NCI-H345 (cell line): ENCODE results near the gene COMT.
A peak's percentile ranks its signal among the peaks of the same experiment; 100 is the strongest.
"Not testable (repeated sequence)": the region's sequence is repeated elsewhere in the genome, so short reads cannot be mapped to it uniquely, and the experiment has no call there.

Experiments
- DNase-seq: peaks from one replicate; lab custom pipeline; 2025; lab: John Stamatoyannopoulos, UW

Gene COMT

DNA sequence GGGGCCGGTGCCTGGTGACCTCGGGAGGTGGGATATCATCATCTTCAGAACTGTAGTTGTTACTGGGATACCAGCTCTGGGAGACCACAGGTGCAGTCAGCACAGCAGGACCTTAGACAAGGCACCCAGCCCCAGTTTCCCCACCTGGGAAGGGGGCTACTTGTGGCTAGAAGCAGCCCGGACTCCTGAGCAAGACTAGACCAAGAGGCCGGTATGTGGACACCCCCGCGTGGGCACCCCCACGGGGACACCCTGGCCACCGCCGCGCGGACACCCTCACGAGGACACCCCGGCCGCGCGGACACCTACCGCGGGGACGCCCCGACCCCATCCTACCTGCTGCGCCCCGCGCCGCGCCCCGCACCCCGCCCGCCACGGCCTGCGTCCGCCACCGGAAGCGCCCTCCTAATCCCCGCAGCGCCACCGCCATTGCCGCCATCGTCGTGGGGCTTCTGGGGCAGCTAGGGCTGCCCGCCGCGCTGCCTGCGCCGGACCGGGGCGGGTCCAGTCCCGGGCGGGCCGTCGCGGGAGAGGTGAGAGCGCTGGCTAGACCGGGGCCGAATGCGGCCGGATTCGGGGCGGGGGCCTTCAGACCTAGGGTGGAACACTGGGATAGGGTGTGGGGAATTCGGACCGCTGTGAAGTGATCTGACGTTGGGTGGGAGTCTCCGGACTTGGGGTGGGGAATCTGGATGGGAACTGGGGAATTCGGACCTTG is at the start of gene COMT, which contains the start of gene TXNRD2:
Gene COMT, plus strand, starts transcription at position 408 of the 718 bp plus-strand sequence. CDS start 20,755 bp downstream, outside the sequence.
Gene TXNRD2, minus strand, starts transcription at position 454 of the 718 bp plus-strand sequence. Its CDS starts 15 bp downstream, at position 439.
- peak; percentile 54 for DNase-seq

DNA sequence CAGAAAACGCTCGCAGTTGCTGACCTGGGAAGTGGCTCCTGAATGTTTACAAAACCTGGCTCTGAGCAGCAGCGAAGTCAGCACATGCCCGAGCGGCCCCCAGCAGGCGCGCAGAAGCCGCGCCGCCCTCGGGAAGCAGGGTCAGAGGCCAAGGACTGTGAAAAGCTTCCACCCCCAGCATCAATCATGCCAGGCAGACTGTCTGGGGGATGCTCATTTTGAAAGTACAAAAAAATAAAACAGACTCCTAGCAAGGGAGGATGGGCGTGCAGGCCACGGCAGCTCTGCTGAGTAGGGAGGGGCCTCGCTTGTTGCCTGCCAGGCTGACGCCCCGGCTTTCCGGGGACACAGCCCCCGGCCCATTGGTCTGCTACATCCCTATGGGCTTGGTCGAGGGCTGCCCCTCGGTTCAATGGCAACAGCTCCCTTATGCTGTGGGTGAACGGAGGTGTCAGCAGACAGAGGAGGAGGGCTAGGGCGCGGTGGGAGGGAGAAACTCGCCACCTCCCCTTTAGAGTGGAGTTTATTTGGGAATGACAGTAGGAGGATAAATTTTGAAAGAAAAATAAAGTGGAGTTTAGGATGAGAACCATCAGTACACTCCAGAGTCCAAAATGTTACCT is 49.2 kb upstream of the COMT start:
- DNase-seq: no peak

DNA sequence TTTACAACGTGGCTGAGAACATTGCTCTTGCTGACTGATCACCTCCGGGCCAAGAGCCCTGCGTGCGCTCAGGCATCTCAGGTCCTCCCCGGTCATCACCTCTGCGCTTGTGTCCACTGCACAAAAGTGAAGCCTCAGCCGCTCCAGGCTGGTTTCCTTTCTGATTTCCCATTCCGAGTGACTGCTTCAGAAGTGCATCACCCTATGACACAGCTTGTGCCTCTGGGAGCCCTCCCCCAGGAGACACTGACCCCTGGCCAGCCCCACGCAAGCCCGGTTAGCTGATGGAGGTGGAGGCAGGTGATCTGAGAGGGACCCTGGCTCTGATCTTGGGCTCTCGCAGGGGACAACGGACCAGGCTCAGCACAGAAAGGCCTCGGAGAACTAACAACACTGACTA is 48.6 kb upstream of the COMT start:
- no peak for DNase-seq

DNA sequence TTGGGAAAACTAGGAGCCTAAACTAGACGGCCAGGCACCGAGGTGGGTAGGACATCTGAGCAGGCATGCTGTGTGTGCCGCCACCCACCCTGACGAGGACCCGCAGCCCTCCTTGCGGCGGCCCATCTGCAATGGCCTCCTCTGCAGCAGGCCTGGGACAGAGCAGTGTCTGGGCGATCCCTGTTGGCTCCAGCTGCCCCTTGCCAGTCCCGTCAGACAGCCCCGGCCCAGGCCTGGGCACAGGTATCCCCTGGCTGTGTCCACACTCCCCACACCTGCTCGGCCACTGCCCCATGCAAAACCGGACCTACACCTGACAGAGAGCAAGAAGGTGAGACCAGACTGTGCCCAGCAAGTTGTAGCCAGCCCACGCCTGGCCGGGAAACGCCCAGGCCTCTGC is 48.2 kb upstream of the COMT start:
- DNase-seq: no peak

DNA sequence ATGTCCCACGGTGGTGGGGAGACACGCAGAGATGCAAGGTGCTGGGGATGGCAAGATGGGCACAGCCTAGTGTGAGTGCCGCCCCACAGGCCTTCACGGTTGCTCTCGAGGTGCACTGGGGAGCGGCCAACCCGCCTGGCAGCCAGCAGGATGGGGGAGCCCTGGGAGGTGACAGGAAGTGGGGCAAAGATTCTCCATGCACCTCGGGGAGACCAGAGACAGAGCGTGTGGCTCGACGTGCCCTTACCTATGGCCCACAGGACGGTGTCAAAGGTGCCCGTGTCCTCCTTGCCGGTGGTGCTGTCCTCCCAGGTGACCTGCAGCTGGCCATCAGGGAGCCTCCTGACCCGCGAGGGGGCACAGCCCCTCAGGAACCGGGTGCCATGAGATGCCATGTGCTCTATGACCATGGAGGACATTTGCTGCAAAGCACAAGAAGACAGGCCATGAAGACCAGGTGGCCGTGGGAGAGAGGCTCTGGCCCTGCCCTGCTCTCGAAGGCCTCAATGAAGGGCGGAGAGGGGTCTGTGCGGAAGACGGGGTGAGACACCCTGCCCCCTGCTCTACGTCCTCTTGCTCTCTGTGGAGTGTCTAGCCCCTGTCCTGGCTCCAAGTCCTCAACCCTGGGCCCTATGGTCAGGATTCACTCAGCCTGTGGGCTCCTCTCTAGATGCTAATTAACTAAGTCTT is 46.3 kb upstream of the COMT start:
- no peak for DNase-seq

DNA sequence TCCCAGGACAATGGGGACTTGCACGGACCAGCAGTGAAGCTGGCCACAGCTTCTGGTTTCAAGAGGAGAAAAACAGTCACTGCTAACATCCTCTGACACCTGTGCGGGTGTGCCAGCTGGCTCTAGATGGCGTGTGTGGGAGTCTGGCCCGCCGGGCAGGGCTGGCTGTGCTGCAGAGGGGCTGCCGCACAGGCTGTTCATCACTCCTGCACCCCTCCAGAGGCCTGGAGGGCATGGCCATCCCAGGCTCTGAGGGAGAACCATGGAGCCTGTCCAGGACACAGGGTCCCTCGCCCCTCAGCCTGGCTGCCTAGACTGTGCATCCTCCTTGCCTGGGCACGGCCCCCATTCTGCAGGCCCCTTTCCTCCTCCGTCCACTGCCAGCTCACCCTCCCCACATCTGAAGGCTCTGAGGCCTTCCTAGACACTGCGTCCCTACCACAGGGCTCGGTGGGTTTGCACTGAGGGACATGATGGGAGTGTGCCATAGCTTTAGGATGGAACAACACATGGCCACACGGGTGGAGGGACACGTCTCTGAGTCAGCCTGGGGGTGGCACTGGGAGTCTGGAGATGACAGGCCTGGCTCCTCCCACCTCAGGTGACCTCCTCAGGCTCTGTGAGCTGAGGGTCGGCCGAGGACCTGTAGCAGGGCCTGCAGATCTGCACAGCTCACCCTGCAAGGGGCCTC is 44.8 kb upstream of the COMT start:
- DNase-seq: no peak

DNA sequence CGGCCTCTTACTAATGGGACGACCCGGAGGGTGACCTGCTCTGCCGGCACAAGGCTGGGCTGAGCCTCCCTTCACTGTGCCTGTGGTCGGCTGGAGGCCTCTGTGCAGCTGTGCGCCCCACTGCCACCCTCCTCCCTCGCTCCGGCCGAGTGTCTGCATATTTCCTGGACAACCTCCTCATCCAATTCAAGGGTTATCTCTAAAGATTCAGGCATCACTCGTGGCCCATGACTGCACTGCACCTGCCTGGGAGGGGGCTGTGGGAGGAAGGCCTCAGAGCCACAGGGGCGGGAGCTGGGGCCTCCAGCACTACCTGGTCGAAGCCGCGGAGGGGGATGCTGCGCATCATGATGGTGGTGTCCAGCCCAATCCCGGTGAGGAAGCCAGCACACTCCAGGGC is 43.8 kb upstream of the COMT start:
- no peak for DNase-seq

DNA sequence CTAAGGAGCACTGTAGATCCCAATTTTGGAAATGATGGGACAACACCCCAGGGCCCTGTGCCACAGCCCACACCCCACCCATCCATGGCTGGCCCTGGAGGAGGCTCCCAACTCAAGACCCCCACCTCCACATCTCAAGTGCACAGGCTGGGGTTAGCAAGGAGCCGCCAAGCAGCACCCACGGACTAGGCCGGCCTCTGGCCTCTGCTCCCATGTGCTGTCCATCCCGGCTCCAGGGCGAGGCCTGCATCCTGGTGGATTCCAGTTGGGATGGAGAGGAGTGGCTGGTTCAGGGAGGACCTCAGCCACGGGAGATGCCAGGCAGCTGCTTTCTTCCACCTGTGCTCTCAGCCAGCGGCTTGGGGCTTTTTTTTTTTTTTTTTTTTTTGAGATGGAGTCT is 43.4 kb upstream of the COMT start:
- DNase-seq: no peak

DNA sequence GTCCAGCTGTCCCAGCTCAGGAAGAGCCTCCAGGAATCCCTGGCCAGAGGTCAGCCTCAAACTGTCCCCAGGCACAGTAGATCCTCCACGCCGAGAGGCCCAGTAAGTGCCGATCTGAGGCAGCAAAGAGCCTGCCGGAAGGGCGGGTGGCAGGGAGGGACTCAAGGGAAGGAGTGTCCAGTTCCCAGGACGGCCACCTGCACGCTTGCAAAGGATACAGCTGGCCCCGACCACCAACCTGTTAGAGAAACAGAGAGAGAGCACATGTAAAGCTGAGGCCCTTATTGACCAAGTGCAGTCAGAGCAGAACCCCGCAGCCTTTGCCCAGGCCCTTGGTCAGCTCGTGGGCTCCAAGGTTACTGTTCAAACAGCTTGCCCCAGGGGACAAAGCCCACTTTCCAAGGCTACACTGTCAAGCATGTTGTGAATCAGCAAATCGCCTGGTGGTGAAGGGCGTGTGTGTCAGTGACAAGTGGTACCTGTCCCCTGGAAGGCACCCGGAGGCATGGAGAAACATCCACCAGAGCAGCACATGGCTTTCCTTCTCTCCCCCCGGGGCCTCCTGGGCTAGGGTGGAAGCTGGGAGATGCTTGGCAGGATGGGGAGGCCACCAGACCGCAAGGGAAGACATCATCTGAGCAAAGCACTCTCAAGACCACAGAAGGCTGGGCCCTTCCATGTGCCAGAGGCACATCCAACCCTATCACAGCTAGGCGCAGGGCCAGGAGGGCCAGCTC is 42.6 kb upstream of the COMT start:
- DNase-seq: no peak

DNA sequence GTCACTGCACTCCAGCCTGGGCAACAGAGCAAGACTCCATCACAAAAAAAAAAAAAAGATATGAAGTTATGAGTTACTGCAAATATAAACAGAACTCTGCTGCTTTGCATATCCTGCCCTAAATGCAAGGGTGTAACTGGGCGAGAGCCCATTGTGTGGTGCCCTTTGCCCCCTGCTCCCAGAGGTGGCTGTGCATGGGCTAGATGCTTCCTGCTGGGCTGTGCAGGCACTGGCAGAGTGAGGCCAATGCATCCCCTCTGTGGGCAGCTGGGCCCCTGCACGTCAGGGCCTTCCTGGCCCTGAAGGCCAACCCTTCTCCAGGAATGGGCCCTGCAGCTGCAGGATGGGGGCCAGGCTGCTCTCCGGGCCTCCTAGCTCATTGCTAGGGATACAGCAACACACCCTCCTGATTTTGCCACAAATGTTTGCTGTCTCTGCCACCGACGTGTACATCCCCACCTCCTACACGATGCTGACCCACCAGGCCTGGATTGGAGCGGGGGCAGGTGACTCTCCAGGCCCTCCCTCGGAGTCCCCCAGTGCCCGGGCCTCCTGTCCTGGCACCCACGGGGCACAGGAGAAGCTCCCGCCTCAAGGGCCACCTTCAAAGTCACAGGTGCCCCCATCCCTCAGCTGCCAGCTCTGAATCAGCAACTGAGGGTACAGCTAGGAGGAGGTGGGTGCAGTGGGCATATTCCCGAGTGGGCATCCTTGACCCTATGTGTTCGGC is 40.7 kb upstream of the COMT start:
- no peak for DNase-seq

DNA sequence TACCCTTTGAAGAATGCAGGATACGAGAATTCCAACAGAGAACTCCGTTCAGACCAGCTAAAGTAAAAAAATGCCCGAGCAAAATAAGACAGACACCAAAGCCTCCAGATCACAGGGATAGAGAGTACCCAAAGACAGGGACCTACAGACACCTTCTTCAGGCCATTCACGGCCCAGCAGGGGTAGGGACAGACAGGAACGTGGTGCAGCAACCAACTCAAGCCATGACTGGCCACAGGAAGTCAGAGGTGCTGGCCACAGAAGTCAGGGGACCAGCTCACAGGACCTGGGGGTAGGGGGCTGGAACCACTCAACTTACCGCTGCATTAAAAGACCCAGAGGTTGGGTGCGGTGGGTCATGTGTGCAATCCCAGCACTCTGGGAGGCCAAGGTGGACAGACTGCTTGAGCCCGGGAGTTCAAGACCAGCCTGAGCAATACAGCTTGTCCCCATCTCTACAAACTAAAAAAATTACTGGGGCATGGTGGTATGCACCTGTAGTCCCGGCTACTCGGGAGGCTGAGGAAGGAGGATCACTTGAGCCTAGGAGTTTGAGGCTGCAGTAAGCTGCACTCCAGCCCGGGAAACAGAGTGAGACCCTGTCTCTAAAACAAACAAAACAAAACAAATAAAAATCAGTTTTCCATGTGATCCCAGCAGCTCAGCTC is 39.9 kb upstream of the COMT start:
- no peak for DNase-seq

DNA sequence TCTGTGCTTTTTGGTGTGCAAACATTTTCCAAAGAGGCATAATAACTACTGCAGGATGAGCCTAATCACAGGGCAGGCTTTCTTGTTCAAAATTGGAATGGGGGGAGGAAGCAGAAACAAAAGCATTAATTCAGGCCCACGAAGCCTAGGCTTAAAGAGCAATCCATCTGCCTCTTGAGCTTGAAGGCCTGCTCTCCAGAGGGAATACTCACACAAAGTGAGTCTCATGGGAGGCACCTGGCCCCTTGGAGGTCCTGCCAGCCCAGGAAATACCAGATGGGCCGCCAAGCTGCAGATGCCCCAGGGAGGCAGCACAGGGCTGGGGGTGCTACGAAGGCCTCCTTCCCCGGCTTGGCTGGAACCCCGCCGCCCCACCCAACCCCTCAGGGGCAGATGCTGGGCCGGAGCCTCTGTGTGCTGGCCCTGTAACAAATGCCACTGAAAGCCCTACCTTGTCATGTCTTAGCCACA is 39.3 kb upstream of the COMT start:
- DNase-seq: peak; percentile 64

DNA sequence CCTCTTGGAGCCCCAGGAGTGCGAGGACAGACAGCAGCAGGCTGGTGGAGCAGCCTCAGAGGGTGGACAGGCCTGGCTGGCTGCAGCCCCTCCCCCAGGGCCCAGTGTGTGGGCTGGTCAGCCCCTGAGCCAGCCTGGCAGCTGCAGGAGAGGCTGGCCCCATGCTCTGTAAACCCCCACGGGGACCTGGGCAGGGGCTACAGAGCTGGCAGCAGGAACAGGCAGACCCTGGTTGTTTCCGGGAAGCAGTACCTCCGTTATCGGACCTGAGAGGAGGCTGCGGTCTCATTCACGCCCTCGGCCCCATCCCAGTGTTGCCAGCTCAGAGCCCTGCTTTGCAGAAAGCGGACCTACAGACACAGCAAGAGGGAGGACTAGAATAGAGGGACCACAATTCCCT is 38.5 kb upstream of the COMT start:
- DNase-seq: no peak

DNA sequence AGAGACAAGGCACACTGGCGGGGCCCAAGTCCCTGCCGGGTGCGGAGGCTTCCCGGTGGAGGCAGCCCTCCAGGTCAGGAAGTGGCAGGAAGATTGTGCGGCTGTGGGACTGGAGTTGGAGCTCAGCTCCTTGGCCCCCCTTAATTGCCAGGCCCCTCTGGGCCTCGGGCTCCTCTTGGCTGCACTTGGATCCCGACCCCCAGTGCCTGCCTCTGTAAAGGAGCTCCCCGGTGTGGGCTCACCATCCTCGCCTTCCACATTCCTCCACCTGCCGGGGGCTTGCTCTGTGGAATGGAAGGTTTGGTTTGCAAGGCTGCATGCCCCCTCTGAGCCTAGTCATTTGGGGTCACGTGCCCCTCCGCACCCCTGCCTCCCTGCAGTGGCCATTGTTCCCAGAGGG is 38.1 kb upstream of the COMT start:
- no peak for DNase-seq

DNA sequence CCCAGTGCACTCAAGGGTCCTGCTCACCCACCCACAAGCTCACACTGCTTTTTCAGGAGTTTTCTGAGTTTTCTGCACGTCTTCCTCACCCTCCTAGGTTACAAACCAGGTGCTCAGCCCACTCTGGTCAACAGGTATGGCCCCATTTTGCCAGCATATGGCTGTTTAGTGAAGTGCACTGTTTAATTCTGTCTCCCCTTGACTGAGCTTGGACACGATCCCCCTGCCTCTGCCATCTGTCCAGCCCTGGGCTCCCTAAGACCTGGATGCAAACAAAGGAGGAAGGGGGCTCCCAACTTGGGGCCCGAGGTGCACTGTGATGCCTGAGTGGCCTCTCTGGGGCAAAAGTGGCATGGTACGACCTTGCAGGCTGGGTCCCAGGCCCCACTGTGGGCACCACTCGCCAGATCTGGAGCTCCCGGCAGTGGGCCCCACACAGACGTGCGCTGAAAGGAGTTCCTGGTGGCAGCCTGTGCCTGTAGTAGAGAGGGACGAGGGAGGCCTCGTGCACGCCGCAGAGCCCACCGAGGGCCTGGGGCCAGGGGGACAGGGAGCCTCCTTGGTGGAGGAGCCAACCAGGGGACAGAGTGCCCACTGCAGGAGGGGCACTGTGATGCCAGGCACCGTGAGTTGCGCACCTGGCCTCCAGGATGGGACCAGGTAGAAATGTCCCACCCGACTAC is 37.3 kb upstream of the COMT start:
- DNase-seq: no peak

DNA sequence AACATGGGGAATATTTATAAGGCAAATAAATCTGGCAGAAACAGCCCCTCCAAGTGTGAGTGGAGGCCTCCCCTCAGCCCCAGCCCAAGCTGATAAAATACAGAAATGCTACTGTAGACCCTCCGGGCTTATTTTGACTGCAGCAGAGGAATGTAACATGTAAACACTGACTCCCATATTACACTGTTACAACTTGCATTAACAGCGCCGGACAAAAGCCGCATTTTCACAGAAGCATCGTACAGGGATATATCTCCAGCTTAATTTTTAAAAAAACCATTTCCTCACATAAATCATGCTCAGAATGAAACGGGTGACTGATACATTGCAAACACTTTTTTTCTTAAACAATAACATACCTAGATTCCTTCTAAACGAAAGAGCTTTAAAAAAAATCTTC is 36.6 kb upstream of the COMT start:
- no peak for DNase-seq

DNA sequence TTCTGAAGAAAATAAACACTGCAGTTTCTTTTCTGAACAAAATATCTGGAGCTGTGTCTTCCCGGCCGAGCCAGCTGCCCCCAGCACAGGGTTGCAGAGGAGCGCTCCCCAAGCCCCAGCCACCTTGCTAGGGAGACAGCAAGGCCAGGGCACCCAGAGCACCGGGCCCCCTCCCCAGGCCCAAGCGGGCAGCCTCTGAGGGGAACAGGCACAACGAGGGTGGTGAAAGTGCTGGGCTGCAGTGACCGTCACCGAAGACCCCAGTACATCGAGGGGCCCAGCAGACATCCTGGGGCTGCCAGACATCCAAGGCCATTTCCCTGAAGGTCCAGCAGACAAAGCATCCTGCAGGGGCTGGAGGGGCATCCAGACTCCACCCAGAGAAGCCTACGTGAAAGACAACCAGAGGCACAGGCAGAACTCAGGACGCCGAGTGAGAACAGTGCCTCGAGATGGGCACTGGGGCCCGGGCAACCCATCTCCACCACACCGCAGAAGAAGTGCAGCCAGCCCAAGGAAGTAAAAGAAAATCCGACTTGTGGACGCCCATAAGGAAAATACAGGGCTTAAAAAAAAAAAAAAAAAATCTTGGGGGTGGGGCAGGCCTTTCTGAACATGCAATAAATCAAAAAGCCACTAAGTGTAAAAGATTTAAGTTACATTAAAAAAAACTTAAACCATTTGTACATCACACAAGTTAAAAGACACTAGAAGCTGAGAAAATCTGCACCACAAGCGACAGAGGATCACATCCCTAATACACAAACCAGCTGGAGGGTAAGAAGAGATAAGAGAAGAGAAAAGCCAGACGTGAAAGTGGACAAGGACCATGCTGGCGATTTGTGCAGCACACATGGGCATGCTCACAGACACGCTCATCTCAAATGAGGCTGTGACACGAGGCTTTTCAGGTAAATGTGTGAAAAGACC is 36.0 kb upstream of the COMT start:
- no peak for DNase-seq

DNA sequence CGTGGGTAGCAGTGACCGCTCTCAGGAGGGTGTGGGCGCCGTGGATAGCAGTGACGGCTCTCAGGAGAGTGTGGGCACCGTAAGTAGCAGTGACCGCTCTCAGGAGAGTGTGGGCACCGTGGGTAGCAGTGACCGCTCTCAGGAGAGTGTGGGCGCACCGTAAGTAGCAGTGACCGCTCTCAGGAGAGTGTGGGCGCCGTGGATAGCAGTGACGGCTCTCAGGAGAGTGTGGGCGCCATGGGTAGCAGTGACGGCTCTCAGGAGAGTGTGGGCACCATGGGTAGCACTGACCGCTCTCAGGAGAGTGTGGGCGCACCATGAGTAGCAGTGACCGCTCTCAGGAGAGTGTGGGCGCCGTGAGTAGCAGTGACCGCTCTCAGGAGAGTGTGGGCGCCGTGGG is 34.7 kb upstream of the COMT start:
- DNase-seq: not testable (repeated sequence)

DNA sequence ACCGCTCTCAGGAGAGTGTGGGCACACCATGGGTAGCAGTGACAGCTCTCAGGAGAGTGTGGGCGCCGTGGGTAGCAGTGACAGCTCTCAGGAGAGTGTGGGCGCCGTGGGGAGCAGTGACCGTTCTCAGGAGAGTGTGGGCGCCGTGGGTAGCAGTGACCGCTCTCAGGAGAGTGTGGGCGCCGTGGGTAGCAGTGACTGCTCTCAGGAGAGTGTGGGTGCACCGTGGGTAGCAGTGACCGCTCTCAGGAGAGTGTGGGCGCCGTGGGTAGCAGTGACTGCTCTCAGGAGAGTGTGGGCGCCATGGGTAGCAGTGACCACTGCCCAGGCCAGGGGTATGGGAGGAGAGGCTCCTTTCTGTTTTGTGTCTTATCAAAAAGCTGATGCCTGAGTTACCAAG is 33.7 kb upstream of the COMT start:
- not testable (repeated sequence) for DNase-seq
